Measurements from ENCODE around the gene ENO3.

ENO3 gene

DNA sequence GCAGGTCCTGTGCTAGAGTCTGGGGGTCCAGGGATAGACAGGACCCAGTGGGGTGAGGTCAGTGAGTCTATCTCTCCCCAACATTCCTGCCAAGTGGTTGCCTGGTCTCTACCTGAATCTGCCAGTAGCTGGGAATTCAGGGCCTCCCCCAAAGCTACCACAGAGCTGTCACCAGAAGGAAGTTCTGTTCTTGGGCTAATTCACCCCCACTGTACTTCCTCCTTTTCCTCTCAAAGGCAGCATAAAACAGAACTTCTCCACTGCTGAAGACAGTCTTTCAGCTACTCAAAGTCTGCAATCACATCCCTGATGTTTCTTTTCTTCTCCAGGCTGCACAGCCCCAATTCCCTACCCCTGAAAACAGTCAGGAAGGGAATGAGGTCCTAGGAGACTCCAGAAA, 27.8 kb downstream of the ENO3 start:
- DNase-seq = peak in 1 of 2 donors; percentile 17

DNA sequence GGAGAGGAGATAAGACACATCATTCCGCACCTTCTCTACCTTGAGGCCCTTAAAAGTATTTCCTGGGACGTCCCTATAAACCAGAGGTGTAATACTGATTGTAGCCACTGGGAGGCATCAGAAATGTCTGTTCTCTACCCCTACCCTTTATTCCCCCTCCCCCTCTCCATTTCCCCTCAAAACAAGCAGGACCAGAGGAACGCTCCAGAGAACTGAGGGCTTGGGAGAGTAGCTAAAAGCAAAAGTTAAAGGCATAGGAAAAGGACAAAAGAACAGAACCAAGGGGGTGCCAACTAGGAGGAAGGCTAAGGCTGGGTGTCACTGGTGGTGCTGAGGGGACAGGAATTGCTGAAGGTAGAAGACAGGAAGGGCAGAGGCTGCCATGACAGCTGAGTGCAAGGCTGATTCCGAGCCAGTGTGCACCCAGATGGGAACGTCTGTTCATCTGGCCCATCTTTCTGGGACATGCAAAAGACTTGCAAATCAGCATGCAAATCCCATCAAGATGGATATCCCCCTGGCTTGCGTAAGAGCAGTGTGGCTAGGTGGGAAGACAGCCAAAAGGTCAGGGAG, 29.8 kb downstream of the ENO3 start:
- no peak for DNase-seq

DNA sequence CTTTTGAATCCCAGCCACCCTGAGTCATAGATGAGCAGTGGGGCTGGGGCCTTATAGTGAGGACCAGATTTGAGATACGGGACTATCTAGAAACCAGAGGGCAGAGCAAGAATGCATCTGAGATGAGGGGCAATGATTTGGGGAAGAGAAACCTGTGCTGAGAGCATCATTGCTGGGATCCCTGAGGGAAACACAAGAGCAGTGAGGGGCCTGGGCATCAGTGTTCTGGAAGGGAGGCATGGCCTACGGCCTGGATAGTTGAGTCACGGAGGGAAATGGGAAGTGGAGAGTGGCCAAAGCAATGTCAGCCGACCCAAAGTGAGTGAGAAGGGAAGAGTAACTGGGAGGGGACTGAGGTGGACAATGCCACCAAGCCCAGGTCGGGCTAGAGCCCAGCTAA, 31.4 kb downstream of the ENO3 start:
- no peak for DNase-seq

DNA sequence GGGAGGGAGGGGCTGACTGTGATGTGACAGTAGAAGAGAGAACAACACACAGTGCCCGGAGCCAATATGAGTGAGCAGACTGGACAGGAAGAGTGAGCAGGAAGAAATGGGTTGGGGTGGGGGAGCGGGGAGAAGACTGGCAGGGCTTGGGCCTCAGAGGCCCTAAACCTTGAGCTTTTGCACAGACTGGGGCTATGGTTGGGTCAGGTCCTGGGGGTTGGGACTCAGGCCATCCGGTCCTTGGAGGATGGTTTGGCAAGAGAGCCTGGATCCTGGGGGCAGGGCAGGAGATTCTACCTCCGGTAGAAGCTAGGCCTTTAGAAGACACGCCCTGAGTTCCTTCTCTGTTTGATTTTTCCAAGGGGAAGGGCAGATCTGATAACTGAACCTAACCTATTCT, 35.5 kb downstream of the ENO3 start:
- no peak for DNase-seq

DNA sequence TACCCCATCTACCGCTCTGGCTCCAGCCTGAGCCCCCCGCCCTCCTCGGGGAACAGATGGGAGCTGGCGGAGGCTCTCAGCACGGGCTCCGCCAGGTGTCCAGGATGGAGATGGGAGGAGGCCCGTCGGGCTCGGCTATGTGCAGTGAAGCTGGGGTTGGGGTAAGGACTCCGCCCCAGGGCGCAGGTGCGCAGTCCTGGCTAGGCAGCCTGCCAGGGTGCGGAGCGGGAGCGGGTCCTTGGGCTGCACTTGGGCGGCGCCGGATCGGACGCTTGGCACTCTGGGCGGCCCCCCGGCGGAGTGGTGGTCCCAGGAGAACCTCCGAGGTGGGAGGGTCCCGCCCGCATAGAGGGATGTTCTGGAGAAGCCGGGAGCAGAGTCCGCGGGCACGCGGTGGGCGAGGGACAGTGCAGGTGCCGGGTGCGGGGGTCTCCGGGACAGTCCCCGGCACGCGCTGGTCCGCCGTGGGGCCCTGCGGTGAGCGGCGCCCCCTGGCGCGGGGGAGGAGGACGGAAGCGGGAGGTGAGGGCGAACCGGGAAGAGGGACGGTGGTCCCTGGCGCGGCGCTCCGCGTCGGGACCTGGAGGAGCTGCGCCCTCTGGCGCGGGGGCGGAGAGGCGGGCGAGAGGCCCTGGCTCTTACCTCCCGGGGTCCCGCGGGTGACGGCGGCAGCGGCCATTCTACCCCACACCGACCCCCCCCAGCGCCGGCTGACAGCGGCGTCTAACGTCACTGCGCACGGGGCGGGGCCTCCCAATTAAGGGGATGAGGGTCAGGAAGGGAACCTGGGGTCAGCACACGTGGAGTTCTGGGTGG, 36.2 kb downstream of the ENO3 start, which contains the start of gene CAMTA2:
CAMTA2 (minus strand) TSS at position 725 of the 816 bp plus-strand sequence. CDS start 1,453 bp downstream, outside the sequence.
- DNase-seq = peak; percentile 80 to 86

DNA sequence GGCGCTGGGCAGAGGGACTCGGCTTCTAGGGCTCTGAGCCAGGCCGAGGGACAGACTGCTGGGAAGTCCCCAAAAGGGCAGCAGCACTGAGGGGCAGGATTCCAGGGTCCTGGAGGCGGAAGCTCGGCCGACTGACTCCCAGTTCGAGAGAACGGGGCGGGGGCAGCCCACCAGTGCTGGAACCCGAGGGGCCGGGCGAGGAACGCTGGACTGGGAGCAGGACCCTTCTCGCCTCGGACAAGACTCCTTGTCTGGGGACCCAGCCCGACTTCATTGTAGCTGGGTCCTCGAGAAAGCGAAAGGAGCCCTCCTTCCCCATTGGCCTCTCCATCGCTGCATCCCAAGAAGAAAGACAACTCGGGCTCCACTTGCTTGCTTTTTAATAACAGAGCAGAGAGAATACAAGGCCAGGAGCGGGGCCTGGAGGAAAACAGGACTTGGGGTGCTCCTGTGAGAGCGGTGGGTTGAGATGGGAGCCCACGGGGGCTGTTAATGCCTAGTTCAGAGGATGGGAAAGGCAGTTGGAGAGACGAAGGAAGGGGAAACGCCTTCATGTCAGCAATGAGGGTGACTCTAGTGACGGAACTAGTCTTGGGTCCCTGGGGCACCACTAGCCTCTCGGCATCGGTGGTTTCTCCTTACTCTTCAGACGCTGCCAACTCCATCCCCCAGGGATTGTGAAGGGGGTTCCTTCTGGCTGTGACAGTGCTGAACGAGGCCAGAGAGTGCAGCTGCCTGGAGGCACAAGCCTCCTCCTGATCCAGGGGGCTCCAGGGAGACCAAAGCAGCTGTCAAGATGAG, 37.0 kb downstream of the ENO3 start:
- no peak for DNase-seq

DNA sequence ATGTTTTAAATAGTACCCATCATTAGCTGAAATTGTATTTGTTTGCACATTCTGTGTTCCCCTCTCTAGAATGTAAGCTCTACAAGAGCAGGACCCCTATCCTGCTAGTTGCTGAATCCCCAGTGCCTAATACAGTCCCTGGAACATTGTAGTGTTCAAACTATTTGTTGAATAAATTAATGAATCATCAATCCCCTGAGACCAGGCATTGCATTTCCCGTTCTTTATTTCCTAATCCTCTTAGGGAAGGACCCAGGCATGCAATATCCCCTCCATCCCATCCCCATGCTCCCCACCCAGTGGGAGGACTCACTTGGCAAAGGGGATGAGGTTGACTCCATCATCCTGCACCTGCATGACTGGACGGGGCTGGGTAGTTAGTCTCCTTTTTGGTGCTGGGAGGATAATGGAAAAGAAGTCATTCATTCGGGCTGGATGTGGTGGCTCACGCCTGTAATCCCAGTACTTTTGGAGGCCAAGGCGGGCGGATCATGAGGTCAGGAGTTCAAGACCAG, 43.2 kb downstream of the ENO3 start:
- no peak for DNase-seq

DNA sequence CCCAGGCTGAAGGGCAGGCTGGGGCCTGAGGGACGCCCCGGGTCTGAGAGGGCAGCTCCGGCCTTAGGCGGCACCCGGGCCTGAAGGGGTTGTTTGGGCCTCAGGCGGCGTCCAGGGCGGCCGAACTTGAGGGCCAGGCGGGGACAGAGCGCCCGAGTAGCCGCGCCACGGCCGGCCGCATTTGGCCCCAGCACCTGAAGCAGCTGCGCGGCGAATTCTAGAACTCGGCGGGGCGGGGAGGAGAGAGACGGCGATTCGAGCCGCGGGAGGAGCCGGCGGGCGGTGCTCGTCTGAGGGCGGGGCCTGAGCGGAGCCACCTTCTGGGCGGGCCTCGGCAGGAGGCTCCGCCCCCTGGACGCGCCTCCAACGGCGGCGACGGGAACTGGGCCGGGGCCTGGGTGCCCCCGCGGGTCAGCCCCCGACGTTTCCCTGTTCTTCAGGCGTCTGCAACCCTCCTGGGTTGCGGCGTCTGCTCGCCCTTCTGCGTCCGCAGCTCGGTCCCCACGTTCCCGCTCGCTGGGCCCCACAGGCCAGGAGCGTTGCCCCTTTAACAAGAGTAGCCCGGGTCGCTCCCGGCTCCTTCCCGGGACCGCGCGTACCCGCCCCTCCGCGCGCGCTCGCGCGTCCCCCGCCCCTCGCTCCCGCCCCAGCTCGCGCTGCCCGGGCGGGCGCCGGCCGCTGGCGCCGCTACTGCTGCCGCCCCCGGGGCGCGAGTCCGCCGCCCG, 46.5 kb downstream of the ENO3 start, which contains the start of the genes INCA1 and KIF1C:
INCA1 (minus strand) TSS at position 221 of the 725 bp plus-strand sequence. CDS start 3,085 bp downstream, outside the sequence.
KIF1C (plus strand) TSS at position 649 of the 725 bp plus-strand sequence. CDS start 2,297 bp downstream, outside the sequence.
- DNase-seq = peak; percentile 93

DNA sequence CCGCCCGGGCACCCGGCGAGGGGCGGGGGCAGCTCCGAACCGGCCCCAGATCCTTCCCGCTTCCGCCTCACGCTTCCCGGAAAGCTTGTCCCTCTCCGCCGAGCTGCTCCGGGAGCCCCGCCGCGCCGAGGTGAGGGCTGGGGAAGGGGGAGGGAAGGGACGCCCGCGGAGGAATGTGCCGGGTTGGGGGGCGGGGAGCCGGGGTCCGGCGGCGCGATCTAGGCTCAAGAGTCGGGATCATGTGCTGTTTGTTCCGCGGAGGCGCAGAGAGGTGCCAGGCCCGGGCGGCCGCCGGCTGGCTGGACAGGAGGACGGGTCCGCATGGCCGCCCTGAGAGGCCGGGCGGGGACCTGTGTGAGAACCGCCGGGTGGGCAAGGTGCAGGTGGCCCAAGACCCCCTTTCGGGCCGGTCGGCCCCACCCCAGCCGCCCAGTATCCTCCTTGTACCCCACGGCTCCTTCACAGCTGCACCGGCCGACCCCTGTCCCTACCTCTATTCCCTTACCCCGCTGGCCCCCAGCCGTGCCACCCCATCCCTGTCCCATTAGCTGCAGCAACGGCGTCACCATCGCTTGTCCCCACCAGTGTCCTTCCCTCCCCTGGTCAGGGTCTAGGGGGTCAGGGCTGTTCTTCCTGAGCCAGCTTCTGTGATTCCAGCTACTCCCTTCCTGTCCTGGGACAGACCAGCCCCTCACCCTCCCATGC, 47.3 kb downstream of the ENO3 start:
- DNase-seq = no peak

DNA sequence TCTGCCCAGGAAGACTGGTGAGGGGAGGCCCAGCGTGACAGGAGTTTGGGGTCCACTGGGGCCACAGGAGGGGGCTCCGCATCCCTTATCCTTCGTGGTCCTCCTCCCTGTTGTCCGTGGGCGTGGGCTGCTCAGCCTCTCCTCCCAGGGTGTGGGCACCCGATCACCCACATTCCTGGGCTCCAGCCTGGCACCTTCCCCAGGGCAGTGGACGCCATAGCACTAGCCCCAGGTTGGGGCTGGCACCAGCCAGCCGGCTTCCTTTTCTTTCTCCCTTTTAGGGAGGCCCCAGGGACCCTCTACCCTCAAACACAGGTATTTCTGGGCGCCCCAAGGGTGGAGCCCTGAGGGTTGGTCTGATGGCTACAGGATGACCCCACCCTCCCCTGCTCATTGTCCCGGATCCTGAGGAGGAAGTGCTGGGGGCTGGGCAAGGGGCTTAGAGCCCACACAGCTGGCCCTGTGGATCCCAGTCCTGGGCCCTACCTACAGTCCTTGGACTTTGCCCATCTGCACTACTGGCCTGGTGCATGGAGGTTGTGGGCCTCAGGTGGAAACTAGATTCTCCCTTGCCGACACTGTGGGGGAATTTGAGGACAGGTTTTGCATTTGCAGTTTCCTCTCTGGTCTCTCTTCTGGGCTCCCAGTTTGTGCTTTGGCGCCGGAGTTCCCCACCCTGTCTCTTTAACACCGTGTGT, 48.0 kb downstream of the ENO3 start:
- DNase-seq = no peak

DNA sequence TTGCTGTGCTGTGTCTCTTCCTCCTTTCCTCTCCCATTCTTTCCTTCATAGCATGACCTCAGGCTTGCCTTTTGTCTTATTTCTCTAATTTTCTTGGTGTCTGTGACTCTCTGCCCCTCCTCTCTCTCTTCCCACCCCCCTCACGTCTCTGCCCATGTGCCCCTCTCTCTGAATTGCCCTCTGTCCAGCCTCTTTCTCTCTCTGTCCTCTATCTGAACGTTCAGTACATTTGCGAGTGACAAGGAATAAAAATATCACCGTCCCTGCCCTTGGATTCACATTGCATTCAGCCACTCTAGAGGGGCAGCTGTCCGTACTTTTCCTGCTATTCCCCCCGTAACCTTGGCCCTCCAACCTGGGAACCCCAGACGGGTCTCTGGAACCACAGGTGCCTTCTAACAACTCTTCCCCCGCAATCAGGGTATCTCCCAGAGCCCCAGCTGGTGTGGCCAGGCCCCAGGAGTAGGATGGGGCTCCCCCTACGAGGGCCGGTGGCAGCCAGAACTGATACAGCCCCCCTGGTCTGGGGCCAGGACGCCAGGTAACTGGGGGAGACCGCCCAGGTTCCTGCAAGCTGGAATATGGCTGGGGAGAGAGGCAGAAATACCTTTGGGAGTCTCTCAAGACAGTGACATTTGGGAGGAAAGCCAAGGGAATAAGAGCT, 48.6 kb downstream of the ENO3 start:
- no peak for DNase-seq

DNA sequence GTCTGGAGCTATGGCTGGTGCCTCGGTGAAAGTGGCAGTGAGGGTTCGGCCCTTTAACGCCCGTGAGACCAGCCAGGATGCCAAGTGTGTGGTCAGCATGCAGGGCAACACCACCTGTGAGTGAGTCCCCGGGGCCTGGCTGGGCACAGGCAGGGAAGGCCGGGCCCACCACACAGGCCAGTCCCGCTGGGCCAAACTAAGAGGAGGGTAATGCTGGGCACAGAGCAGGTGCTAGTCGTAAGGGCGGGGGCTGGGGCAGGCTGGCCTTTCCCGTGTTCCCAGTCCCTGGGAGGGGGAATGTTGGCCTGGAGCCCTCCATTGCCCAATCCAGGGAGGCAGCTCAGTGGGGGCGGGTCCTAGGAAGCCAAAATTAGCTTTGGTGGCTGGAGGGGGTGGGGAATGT, 49.3 kb downstream of the ENO3 start:
- DNase-seq = no peak

DNA sequence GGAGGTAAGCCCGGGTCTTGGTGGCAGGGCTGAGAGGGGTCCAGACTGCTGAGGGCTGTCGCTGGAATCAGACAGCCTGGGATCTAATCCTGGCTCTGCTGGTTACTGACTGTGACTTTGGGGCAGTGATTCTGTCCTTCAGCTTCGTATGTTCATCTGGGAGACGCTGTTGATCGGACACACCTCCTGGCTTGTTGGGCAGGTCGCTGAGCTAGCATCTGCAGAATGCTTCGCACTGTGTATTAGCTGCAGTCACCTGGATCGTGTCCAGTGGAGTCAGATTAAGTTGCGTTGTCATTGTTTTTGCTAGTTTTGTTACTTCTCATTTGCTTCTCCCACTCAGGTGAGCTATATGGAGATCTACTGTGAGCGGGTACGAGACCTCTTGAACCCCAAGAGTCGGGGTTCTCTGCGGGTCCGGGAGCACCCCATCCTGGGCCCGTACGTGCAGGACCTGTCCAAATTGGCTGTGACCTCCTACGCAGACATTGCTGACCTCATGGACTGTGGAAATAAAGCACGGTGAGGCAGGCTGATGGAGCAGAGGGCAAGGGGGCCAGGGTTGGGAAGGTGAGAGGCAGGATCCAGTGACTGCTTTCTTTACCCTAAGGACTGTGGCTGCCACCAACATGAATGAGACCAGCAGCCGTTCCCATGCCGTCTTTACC, 51.3 kb downstream of the ENO3 start:
- DNase-seq = no peak

DNA sequence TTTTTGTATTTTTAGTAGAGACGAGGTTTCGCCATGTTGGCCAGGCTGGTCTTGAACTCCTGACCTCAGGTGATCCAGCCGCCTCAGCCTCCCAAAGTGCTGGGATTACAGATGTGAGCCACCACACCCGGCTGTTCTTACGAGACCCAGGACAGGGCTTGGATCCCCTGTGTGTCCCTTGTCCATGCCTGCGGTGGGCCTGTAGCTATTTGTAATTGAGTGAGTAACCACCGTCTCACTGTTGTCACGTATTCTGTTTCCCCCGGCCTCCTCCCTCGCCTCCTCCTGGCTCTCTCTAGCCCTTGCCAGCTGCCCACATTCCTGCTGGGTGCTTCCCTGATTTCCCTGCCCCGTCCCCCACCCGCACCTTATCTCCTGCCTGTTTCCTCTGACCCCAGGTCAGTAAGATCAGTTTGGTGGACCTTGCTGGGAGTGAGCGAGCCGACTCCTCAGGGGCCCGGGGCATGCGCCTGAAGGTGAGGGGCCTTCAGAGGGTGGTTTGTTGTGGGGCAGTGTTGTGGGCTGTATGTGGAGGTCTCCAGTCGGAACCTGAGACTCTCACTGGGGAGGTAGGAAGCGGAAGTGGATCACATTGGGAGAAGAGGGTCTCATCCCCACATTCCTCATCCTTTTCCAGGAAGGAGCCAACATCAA, 52.4 kb downstream of the ENO3 start:
- DNase-seq = no peak
